Ishikawa (cell line): ENCODE measurements around the gene XAF1.
A peak's percentile ranks its signal among the peaks of the same experiment; 100 is the strongest.

Source experiments
- CEBPB ChIP-seq: IDR thresholded peaks from 2 replicates; pipeline ENCODE4 v1.6.1; 2012
- CREB1 ChIP-seq: IDR thresholded peaks from 2 replicates; pipeline ENCODE4 v1.6.1; 2012; ENCODE audit warnings: low read depth
- EGR1 ChIP-seq: IDR thresholded peaks from 2 replicates; pipeline ENCODE4 v1.6.1; 2012
- EP300 ChIP-seq: IDR thresholded peaks from 2 replicates; pipeline ENCODE4 v1.6.1; 2012; ENCODE audit warnings: borderline replicate concordance
- FOXM1 ChIP-seq: IDR thresholded peaks from 2 replicates; pipeline ENCODE4 v1.6.1; 2012; ENCODE audit warnings: low read depth, borderline replicate concordance
- NFIC ChIP-seq: IDR thresholded peaks from 2 replicates; pipeline ENCODE4 v1.6.1; 2012
- RAD21 ChIP-seq: IDR thresholded peaks from 2 replicates; pipeline ENCODE4 v1.6.1; 2012; ENCODE audit warnings: low read depth
- TAF1 ChIP-seq: IDR thresholded peaks from 2 replicates; pipeline ENCODE4 v1.6.1; 2012; ENCODE audit warnings: low read depth, mild to moderate bottlenecking
- TCF12 ChIP-seq: IDR thresholded peaks from 2 replicates; pipeline ENCODE4 v1.6.1; 2012; ENCODE audit warnings: low read depth
- TEAD4 ChIP-seq: IDR thresholded peaks from 2 replicates; pipeline ENCODE4 v1.6.1; 2012
- YY1 ChIP-seq: IDR thresholded peaks from 2 replicates; pipeline ENCODE4 v1.6.1; 2012; ENCODE audit warnings: low read depth
- ZBTB7A ChIP-seq: IDR thresholded peaks from 2 replicates; pipeline ENCODE4 v1.6.1; 2012; ENCODE audit warnings: low read depth
- TF ChIP-seq, protein P1 (sequence below): IDR thresholded peaks from 2 replicates; pipeline ENCODE4 v1.6.1; 2012; ENCODE audit warnings: low read depth, mild to moderate bottlenecking
- TF ChIP-seq, protein P2 (sequence below): IDR thresholded peaks from 2 replicates; pipeline ENCODE4 v1.6.1; 2012
- TF ChIP-seq, protein P3 (sequence below): IDR thresholded peaks from 2 replicates; pipeline ENCODE4 v1.6.1; 2012

The XAF1 gene

DNA sequence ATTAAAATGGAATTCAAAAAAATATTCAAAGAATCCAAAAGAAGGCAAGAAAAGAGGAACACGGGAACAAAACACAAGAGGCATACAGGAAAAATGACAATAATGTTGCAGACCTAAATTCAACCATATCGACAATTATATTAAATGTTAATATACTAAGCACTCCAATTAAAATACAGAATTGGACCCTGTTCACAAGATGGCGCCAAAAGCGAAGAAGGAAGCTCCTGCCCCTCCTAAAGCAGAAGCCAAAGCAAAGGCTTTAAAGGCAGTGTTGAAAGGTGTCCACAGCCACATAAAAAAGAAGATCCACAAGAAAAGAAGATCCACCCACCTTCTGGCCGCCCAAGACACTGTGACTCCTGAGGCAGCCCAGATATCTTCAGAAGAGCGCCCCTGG lies 6.3 kb upstream of the XAF1 start:
- no peak for TF ChIP-seq ZBTB7A
- no peak for TF ChIP-seq TCF12
- TF ChIP-seq RAD21, result peak; percentile 24; the same call in 1 of the 2 replicates

DNA sequence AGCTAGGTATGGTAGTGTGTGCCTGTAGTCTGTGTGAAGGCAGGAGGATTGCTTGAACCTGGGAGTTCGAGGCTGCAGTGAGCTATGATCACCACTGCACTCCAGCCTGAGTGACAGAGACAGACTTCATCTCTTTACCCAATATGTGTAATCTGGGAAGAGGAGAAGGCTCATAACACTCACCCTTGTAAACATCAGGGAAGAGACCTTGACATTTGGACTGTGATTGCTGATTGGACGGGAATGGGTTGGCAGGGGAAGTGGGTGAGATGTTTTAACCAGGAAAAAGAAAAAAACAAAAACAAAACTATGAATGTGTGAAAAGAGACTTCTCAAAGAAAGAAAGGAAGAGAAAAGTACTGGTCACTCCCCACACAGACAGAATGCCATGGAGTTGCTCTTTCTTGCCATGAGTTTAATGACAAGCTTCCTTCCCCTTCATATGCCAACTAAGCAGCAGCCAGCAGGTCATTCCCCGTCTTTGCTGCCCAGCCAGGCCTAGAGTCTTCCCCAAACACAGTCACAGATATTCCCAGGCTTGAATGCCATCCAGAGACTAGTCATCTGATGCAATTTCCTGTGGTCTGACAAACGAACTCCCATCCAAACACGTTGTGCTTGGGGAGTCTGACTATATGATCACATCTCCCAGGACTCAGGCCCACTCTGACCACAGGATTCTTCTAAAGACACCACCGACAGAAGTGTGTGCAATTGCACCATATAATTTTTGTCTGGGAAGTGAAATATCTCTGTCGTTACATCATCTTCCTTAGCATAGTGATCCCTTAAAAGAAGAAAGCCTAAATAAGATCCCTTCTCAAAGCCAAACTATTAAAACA lies 3.6 kb upstream of the XAF1 start:
- TF ChIP-seq TCF12 (no peak), EP300 (no peak), TAF1 (no peak), TEAD4 (no peak), EGR1 (no peak), CREB1 (no peak), YY1 (no peak), RAD21 (no peak), CEBPB (no peak), FOXM1 (no peak)
- TF ChIP-seq, protein P1, sequence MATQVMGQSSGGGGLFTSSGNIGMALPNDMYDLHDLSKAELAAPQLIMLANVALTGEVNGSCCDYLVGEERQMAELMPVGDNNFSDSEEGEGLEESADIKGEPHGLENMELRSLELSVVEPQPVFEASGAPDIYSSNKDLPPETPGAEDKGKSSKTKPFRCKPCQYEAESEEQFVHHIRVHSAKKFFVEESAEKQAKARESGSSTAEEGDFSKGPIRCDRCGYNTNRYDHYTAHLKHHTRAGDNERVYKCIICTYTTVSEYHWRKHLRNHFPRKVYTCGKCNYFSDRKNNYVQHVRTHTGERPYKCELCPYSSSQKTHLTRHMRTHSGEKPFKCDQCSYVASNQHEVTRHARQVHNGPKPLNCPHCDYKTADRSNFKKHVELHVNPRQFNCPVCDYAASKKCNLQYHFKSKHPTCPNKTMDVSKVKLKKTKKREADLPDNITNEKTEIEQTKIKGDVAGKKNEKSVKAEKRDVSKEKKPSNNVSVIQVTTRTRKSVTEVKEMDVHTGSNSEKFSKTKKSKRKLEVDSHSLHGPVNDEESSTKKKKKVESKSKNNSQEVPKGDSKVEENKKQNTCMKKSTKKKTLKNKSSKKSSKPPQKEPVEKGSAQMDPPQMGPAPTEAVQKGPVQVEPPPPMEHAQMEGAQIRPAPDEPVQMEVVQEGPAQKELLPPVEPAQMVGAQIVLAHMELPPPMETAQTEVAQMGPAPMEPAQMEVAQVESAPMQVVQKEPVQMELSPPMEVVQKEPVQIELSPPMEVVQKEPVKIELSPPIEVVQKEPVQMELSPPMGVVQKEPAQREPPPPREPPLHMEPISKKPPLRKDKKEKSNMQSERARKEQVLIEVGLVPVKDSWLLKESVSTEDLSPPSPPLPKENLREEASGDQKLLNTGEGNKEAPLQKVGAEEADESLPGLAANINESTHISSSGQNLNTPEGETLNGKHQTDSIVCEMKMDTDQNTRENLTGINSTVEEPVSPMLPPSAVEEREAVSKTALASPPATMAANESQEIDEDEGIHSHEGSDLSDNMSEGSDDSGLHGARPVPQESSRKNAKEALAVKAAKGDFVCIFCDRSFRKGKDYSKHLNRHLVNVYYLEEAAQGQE, result no peak

DNA sequence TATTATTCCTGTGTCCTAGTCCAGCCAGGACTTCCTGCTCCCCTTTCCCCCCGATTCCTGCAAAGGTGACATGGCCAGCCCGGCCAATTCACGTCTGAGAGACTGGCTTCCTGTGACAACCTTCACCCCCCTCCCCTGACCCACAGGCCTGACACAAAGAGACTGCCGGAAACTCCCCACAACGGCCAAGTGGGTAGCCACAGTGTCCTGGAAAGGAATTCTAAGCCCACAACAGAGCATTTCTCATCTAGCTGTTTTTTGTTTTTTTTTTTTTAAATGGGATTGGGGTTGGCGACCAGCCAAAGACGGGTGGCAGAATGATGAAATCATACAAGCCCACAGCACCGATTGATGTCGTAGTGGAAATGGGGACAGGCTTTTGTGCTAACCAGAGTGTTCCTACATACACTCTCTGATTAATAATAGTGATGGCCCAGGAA lies 2.8 kb upstream of the XAF1 start:
- TF ChIP-seq TEAD4 (no peak), EGR1 (no peak), TAF1 (no peak), YY1 (no peak), CREB1 (no peak), CEBPB (no peak), RAD21 (no peak), EP300 (no peak), TCF12 (no peak), ZBTB7A (no peak), FOXM1 (no peak), NFIC (no peak)
- TF ChIP-seq, protein P1, result no peak
- TF ChIP-seq, protein P2, sequence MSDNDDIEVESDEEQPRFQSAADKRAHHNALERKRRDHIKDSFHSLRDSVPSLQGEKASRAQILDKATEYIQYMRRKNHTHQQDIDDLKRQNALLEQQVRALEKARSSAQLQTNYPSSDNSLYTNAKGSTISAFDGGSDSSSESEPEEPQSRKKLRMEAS, result no peak
- TF ChIP-seq, protein P3, sequence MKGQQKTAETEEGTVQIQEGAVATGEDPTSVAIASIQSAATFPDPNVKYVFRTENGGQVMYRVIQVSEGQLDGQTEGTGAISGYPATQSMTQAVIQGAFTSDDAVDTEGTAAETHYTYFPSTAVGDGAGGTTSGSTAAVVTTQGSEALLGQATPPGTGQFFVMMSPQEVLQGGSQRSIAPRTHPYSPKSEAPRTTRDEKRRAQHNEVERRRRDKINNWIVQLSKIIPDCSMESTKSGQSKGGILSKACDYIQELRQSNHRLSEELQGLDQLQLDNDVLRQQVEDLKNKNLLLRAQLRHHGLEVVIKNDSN, result no peak

DNA sequence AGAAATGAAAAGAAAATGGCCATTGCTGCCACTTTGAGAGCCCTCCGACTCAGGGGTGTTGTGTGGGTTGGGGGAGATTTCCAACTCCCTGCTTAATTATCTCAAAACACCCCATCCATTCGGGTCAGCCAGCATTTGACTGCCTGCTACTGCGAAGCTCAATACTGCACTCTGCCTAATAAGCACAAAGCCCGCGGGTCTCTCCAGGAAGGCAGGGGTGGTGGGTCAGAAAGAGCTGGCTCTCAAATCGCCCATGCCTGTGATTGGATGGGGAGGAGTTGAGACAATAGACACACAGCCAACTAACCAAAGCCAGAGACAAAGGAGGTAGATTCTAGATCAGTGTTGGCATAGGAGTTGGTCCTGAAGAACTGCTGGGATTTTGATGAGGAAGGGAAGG lies 2.3 kb upstream of the XAF1 start:
- TF ChIP-seq NFIC (no peak), ZBTB7A (no peak), RAD21 (no peak), EGR1 (no peak), TCF12 (no peak), TAF1 (no peak), CREB1 (no peak), EP300 (no peak), YY1 (no peak), CEBPB (no peak), TEAD4 (no peak)
- TF ChIP-seq, protein P3, result no peak
- TF ChIP-seq, protein P2, result no peak

DNA sequence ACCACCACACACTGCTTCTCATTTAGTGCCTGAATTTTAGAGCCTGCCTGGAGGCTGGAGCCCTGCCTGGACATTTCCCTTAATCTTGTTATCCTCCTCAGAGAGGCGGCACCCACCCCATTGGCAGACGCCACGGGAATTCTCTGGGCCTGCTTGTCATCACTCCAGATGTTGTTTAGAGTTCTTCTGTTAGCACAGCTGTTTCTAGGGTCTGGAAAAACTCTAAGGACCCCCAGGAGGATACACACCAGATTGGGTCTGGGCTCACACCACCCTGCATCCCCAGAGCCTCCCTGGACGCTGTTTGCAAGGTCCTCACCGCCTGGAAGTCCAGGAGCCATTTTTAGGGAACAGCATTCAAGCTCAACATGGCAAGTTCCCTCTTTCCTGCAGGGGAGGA lies 565 bp upstream of the XAF1 start:
- TF ChIP-seq EGR1 (no peak), CEBPB (no peak), FOXM1 (no peak), TAF1 (no peak), EP300 (no peak), YY1 (no peak), TEAD4 (no peak), ZBTB7A (no peak), RAD21 (no peak), CREB1 (no peak), NFIC (no peak)
- TF ChIP-seq, protein P3, result no peak
- TF ChIP-seq, protein P2, result no peak
- TF ChIP-seq, protein P1, result no peak
